OCI-LY7 (cell line): ENCODE measurements around the gene BCL11A. TPM values are rescaled to one million over a fixed set of nuclear protein-coding genes. Genes with fewer than 3 reads are reported as not detected.

ENCODE experiments used
- BruUV-seq: library from RNA; stranded (reverse); fragments of 400-500 nt; replicated peaks from 2 replicates; lab custom pipeline; 2021; lab: Mats Ljungman, UMichigan
- CTCF ChIA-PET: fragments of 300-600 bp; sonication (Branson Sonifier 250); formaldehyde crosslinking; loops from one replicate; lab custom pipeline; 2022; ENCODE audit warnings: antibody characterized with exemption; ENCODE audit not compliant: unreplicated experiment; lab: Charles Lee
- POLR2A ChIA-PET: fragments of 300-600 bp; sonication (Branson Sonifier 250); formaldehyde crosslinking; loops from one replicate; lab custom pipeline; 2022; ENCODE audit warnings: antibody characterized with exemption; lab: Charles Lee
- DNase-seq: peaks from one replicate; pipeline ENCODE4 v3.0.0-alpha.2; 2015; ENCODE audit warnings: low spot score
- H2AFZ ChIP-seq: fragments of 200-600 bp; sonication (generic), shearing (Covaris generic); 2 replicates; pipeline ENCODE4 v1.6.1; 2014; ENCODE audit warnings: mild to moderate bottlenecking, antibody characterized with exemption, low read length, moderate library complexity
- H3K27ac ChIP-seq: fragments of 200-600 bp; sonication (generic); 2 replicates; pipeline ENCODE4 v1.5.1; 2014; ENCODE audit warnings: mixed run types, low read depth, mild to moderate bottlenecking, moderate library complexity, low read length, inconsistent platforms; ENCODE audit not compliant: poor library complexity, severe bottlenecking
- H3K36me3 ChIP-seq: fragments of 200-600 bp; sonication (generic); 2 replicates; pipeline ENCODE4 v1.6.1; 2014; ENCODE audit warnings: mild to moderate bottlenecking, antibody characterized with exemption, low read length, moderate library complexity, mixed read lengths; ENCODE audit not compliant: insufficient read depth
- H3K4me1 ChIP-seq: fragments of 200-600 bp; sonication (generic); 2 replicates; pipeline ENCODE4 v1.5.1; 2014; ENCODE audit warnings: mild to moderate bottlenecking, low read length; ENCODE audit not compliant: insufficient read depth, poor library complexity, severe bottlenecking
- H3K4me2 ChIP-seq: fragments of 200-600 bp; sonication (generic); 2 replicates; pipeline ENCODE4 v1.6.1; 2014; ENCODE audit warnings: mild to moderate bottlenecking, low read length
- H3K4me3 ChIP-seq: fragments of 200-600 bp; sonication (generic); 2 replicates; pipeline ENCODE4 v1.5.1; 2014; ENCODE audit warnings: mild to moderate bottlenecking, low read depth, low read length; ENCODE audit not compliant: poor library complexity, severe bottlenecking
- H3K79me2 ChIP-seq: fragments of 200-600 bp; sonication (generic); 2 replicates; pipeline ENCODE4 v1.6.1; 2016; ENCODE audit warnings: low read depth, mild to moderate bottlenecking, low read length, moderate library complexity, mixed read lengths; ENCODE audit not compliant: insufficient read depth
- H3K9me2 ChIP-seq: fragments of 200-600 bp; sonication (generic); 2 replicates; pipeline ENCODE4 v1.6.1; 2016; ENCODE audit warnings: mild to moderate bottlenecking, low read length, mixed read lengths; ENCODE audit not compliant: insufficient read depth
- H3K9me3 ChIP-seq: fragments of 200-600 bp; sonication (generic); 2 replicates; pipeline ENCODE4 v1.6.1; 2014; ENCODE audit warnings: mild to moderate bottlenecking, mixed run types, low read length, mixed read lengths
- H4K20me1 ChIP-seq: fragments of 200-600 bp; sonication (generic); 2 replicates; pipeline ENCODE4 v1.6.1; 2014; ENCODE audit warnings: mild to moderate bottlenecking, antibody characterized with exemption, low read length, moderate library complexity, mixed read lengths; ENCODE audit not compliant: insufficient read depth
- CTCF ChIP-seq: fragments of 200-600 bp; sonication (generic); conservative IDR thresholded peaks from 2 replicates; pipeline ENCODE4 v1.5.1; 2014; ENCODE audit warnings: mild to moderate bottlenecking, antibody characterized with exemption, low read length, moderate library complexity, mixed read lengths
- EZH2phosphoT487 ChIP-seq: fragments of 200-600 bp; sonication (generic); IDR thresholded peaks from 2 replicates; pipeline ENCODE4 v1.6.1; 2018; ENCODE audit warnings: low read depth, borderline replicate concordance, mild to moderate bottlenecking, mixed run types, antibody characterized with exemption, low read length, moderate library complexity, mixed read lengths
- intact Hi-C: fragments of 100-400 bp; cut with micrococcal nuclease; formaldehyde crosslinking; loops from one replicate; pipeline ENCODE4 v1.10.0; 2022; ENCODE audit not compliant: unreplicated experiment
- total RNA-seq, 2 experiments: library from RNA; depleted of rRNA in 1 of 2; stranded (reverse); fragments of >200 nt in 1 of 2; shearing (Covaris generic) in 1 of 2; gene quantifications; 2 replicates each; pipeline ENCODE4 v1.2.3, GENCODE V29; 2014 to 2022

BCL11A gene
- total RNA-seq, 2 experiments from 2014 or later: 64.3 to 167 TPM

GRCh38 chr2:60586081-60586480 is 32.6 kb upstream of the BCL11A start:
- H3K4me1 ChIP-seq: no peaks in the 10 kb centered on the region
- intact Hi-C loops: no loop called here
- ChIA-PET CTCF (no interaction called here), POLR2A (interaction anchor here (0.9 kb wide), 2 partner anchors 25 to 92 kb away, joined by 3 read pairs; no protein-coding TSS in a partner anchor)
- H2AFZ ChIP-seq: no peak overlapping the region
- no peaks in the 10 kb centered on the region for H3K36me3 ChIP-seq
- no peaks in the 10 kb centered on the region for H3K79me2 ChIP-seq
- DNase-seq: no peak
- H3K27ac ChIP-seq: no peak overlapping the region
- H3K9me2 ChIP-seq: no peaks in the 10 kb centered on the region
- BruUV-seq: no TSS peak
- H4K20me1 ChIP-seq: no peaks in the 10 kb centered on the region
- no peak overlapping the region for H3K4me2 ChIP-seq
- H3K4me3 ChIP-seq: no peak overlapping the region
- TF ChIP-seq CTCF: no peak
- no peak for TF ChIP-seq EZH2phosphoT487
- H3K9me3 ChIP-seq: no peaks in the 10 kb centered on the region

GRCh38 chr2:60585276-60585675 is 31.8 kb upstream of the BCL11A start:
- intact Hi-C loops: no loop called here
- no peaks in the 10 kb centered on the region for H3K4me1 ChIP-seq
- no peaks in the 10 kb centered on the region for H3K9me2 ChIP-seq
- ChIA-PET CTCF (no interaction called here), POLR2A (no interaction called here)
- no peak overlapping the region for H3K4me2 ChIP-seq
- no TSS peak for BruUV-seq
- H3K27ac ChIP-seq: no peak overlapping the region
- DNase-seq: no peak
- no peaks in the 10 kb centered on the region for H4K20me1 ChIP-seq
- H2AFZ ChIP-seq: no peak overlapping the region
- H3K79me2 ChIP-seq: no peaks in the 10 kb centered on the region
- no peaks in the 10 kb centered on the region for H3K36me3 ChIP-seq
- TF ChIP-seq EZH2phosphoT487: no peak
- TF ChIP-seq CTCF: no peak
- no peak overlapping the region for H3K4me3 ChIP-seq
- H3K9me3 ChIP-seq: no peaks in the 10 kb centered on the region

- H3K9me2 ChIP-seq: no peaks in the 10 kb centered on the region
- no peak overlapping the region for H3K27ac ChIP-seq
- TF ChIP-seq EZH2phosphoT487 (no peak), CTCF (no peak)
- intact Hi-C loops: loop anchor here (5.0 kb wide), 2 partner anchors 1281 to 1556 kb away; no protein-coding TSS in a partner anchor
- no peak for DNase-seq
- H3K9me3 ChIP-seq: no peaks in the 10 kb centered on the region
- BruUV-seq: no TSS peak
- H2AFZ ChIP-seq: no peak overlapping the region
- no peaks in the 10 kb centered on the region for H3K79me2 ChIP-seq
- no peaks in the 10 kb centered on the region for H3K4me1 ChIP-seq
- ChIA-PET CTCF (no interaction called here), POLR2A (interaction anchor here (0.7 kb wide), 1 partner anchor 370 kb away, joined by 3 read pairs; no protein-coding TSS in a partner anchor)
- no peak overlapping the region for H3K4me3 ChIP-seq
- H4K20me1 ChIP-seq: no peaks in the 10 kb centered on the region
- H3K4me2 ChIP-seq: no peak overlapping the region
- H3K36me3 ChIP-seq: no peaks in the 10 kb centered on the region
These were observed 30.1 kb upstream of the BCL11A start for GRCh38 chr2:60583604-60584003.
